ENCODE results near the gene GABRD. TPM values are rescaled to one million over a fixed set of nuclear protein-coding genes. Genes with fewer than 3 reads are reported as not detected.

The GABRD gene
- total RNA-seq, 1 donor, result not detected

DNA sequence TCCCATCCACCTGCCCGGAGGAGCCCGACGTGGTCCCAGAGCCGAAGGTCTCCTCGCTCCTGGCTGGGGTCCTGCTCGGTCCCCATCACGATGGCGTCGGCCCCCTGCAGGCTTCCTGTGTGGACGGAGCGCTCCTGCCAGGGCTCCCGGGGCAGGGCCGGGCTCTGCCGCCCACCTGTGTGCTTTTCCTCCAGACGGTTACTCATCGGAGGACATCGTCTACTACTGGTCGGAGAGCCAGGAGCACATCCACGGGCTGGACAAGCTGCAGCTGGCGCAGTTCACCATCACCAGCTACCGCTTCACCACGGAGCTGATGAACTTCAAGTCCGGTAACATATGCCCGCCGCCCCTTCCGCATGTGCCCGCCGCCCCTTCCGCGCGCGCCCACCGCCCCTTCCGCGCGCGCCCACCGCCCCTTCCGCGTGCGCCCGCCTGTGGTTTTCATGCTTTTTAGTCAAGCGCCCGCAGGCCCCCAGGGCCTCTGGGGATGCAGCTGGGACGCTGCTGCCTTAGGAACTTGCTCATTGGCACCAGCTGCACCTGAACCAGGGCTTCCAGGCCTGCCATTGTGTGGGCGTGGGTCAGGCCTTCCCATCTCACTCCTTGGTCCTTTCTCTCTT, 8.9 kb downstream of the GABRD start:
- H3K27me3 ChIP-seq (ENCODE audit: insufficient read depth, low read length), result peaks cover 13% of the 10 kb centered on the region
- no peak overlapping the region for H3K27ac ChIP-seq (ENCODE audit: low read depth, low read length)
- no peak overlapping the region for H2AFZ ChIP-seq (ENCODE audit: low read length)
- no peak for DNase-seq (ENCODE audit: insufficient read length, low spot score, missing footprints)
- no peaks in the 10 kb centered on the region for H3K36me3 ChIP-seq (ENCODE audit: insufficient read depth, low read length)
- no peak overlapping the region for H3K4me2 ChIP-seq (ENCODE audit: insufficient read depth, low read length)
- no peaks in the 10 kb centered on the region for H3K4me1 ChIP-seq (ENCODE audit: insufficient read depth, low read length)
- H3K4me3 ChIP-seq (ENCODE audit: insufficient read depth, low read length), result no peak overlapping the region
- TF ChIP-seq, protein P1, sequence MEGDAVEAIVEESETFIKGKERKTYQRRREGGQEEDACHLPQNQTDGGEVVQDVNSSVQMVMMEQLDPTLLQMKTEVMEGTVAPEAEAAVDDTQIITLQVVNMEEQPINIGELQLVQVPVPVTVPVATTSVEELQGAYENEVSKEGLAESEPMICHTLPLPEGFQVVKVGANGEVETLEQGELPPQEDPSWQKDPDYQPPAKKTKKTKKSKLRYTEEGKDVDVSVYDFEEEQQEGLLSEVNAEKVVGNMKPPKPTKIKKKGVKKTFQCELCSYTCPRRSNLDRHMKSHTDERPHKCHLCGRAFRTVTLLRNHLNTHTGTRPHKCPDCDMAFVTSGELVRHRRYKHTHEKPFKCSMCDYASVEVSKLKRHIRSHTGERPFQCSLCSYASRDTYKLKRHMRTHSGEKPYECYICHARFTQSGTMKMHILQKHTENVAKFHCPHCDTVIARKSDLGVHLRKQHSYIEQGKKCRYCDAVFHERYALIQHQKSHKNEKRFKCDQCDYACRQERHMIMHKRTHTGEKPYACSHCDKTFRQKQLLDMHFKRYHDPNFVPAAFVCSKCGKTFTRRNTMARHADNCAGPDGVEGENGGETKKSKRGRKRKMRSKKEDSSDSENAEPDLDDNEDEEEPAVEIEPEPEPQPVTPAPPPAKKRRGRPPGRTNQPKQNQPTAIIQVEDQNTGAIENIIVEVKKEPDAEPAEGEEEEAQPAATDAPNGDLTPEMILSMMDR (IDR thresholded peaks at IDR 0.05; ENCODE audit: extremely low read depth, low read depth, low read length), result no peak
- H3K79me2 ChIP-seq (ENCODE audit: insufficient read depth, low read length), result no peaks in the 10 kb centered on the region
- no peaks in the 10 kb centered on the region for H3K9me3 ChIP-seq (ENCODE audit: low read depth, low read length)
- H4K20me1 ChIP-seq (ENCODE audit: insufficient read depth, low read length), result no peaks in the 10 kb centered on the region

DNA sequence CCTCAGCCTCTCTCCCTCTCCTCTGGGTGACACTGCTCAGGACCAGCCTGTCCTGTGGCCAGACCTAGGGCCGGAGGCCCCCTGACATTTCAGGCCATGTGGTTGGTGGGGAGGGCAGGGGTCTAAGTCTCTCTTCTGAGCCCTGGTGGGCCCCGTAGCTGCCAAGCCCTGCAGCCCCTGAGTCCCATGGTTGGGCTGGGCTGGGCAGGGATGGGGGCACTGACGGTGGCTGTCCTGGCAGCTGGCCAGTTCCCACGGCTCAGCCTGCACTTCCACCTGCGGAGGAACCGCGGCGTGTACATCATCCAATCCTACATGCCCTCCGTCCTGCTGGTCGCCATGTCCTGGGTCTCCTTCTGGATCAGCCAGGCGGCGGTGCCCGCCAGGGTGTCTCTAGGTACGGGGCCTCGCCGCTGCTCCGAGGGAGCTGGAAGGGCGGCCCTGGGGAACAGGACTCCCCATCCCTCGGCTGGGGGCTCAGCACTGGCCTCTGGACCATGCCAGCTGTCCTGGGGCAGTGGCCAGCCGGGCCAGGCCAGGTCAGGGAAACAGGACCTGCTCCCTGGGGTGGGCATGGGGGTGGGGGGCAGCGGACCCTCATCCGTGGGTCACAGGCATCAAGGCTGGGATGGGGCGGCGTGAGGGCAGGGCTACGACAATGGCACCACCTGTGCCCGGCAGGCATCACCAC, 9.9 kb downstream of the GABRD start:
- Histone ChIP-seq H3K27ac (ENCODE audit: low read depth, low read length) (no peak overlapping the region), H3K27me3 (ENCODE audit: insufficient read depth, low read length) (peaks cover 12% of the 10 kb centered on the region), H3K9me3 (ENCODE audit: low read depth, low read length) (no peaks in the 10 kb centered on the region), H3K36me3 (ENCODE audit: insufficient read depth, low read length) (no peaks in the 10 kb centered on the region), H2AFZ (ENCODE audit: low read length) (no peak overlapping the region), H3K4me1 (ENCODE audit: insufficient read depth, low read length) (no peaks in the 10 kb centered on the region), H3K79me2 (ENCODE audit: insufficient read depth, low read length) (no peaks in the 10 kb centered on the region), H3K4me2 (ENCODE audit: insufficient read depth, low read length) (no peak overlapping the region), H3K4me3 (ENCODE audit: insufficient read depth, low read length) (no peak overlapping the region), H4K20me1 (ENCODE audit: insufficient read depth, low read length) (no peaks in the 10 kb centered on the region)
- no peak for DNase-seq (ENCODE audit: insufficient read length, low spot score, missing footprints)
- TF ChIP-seq, protein P1 (IDR thresholded peaks at IDR 0.05; ENCODE audit: extremely low read depth, low read depth, low read length), result no peak

DNA sequence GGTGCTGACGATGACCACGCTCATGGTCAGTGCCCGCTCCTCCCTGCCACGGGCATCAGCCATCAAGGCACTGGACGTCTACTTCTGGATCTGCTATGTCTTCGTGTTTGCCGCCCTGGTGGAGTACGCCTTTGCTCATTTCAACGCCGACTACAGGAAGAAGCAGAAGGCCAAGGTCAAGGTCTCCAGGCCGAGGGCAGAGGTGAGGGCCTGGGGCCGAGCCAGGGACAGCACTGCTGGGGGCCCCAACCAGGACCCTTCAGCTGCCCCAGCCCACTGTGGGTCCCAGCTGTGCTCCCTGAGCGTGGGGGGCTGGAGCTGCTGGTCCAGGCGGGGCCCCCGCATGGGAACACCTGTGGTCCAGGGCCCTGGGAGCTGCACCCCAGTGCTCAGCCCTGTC, 10.4 kb downstream of the GABRD start:
- no peak overlapping the region for H3K4me2 ChIP-seq (ENCODE audit: insufficient read depth, low read length)
- H3K9me3 ChIP-seq (ENCODE audit: low read depth, low read length), result no peaks in the 10 kb centered on the region
- H3K36me3 ChIP-seq (ENCODE audit: insufficient read depth, low read length), result no peaks in the 10 kb centered on the region
- H4K20me1 ChIP-seq (ENCODE audit: insufficient read depth, low read length), result no peaks in the 10 kb centered on the region
- no peak overlapping the region for H3K27ac ChIP-seq (ENCODE audit: low read depth, low read length)
- H3K4me1 ChIP-seq (ENCODE audit: insufficient read depth, low read length), result no peaks in the 10 kb centered on the region
- H3K27me3 ChIP-seq (ENCODE audit: insufficient read depth, low read length), result peaks cover 12% of the 10 kb centered on the region
- DNase-seq (ENCODE audit: insufficient read length, low spot score, missing footprints), result no peak
- H2AFZ ChIP-seq (ENCODE audit: low read length), result no peak overlapping the region
- H3K79me2 ChIP-seq (ENCODE audit: insufficient read depth, low read length), result no peaks in the 10 kb centered on the region
- TF ChIP-seq, protein P1 (IDR thresholded peaks at IDR 0.05; ENCODE audit: extremely low read depth, low read depth, low read length), result no peak
- no peak overlapping the region for H3K4me3 ChIP-seq (ENCODE audit: insufficient read depth, low read length)

DNA sequence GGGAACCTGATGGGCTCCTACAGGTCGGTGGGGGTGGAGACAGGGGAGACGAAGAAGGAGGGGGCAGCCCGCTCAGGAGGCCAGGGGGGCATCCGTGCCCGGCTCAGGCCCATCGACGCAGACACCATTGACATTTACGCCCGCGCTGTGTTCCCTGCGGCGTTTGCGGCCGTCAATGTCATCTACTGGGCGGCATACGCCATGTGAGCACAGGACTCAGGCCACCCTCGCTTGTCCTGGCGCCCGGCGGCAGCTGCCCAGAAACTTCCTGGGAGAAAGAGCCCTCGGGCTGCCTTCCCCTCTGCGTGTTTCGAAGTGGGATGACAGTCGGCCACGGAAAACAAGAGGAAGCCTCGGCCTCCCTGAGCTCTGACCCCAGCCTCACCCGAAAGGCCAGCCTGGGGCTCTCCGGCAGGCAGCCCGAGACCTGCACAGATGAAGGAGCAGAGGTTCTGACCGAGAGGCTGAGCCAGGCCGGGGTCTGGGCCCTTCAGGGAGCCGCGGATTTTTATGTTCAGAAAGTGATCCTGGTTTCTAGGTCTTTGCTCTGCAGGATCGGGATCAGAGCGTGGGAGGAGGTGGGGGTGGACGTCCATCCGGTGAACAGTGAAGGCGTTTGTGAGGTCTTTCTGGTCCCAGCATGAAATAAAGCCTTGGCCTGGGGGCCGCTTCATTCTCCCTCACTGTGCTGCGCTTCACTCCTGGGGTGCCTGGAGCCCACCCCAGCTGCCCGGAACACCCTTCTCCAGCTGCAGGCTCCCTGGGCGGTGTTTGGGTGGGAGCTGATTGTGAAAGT, 11.1 kb downstream of the GABRD start:
- H3K27ac ChIP-seq (ENCODE audit: low read depth, low read length), result no peak overlapping the region
- TF ChIP-seq, protein P1 (IDR thresholded peaks at IDR 0.05; ENCODE audit: extremely low read depth, low read depth, low read length), result no peak
- H3K9me3 ChIP-seq (ENCODE audit: low read depth, low read length), result no peaks in the 10 kb centered on the region
- no peaks in the 10 kb centered on the region for H3K4me1 ChIP-seq (ENCODE audit: insufficient read depth, low read length)
- H3K79me2 ChIP-seq (ENCODE audit: insufficient read depth, low read length), result no peaks in the 10 kb centered on the region
- no peak for DNase-seq (ENCODE audit: insufficient read length, low spot score, missing footprints)
- no peak overlapping the region for H3K4me2 ChIP-seq (ENCODE audit: insufficient read depth, low read length)
- peaks cover 6% of the 10 kb centered on the region for H3K27me3 ChIP-seq (ENCODE audit: insufficient read depth, low read length)
- no peaks in the 10 kb centered on the region for H4K20me1 ChIP-seq (ENCODE audit: insufficient read depth, low read length)
- no peak overlapping the region for H3K4me3 ChIP-seq (ENCODE audit: insufficient read depth, low read length)
- H2AFZ ChIP-seq (ENCODE audit: low read length), result no peak overlapping the region
- no peaks in the 10 kb centered on the region for H3K36me3 ChIP-seq (ENCODE audit: insufficient read depth, low read length)

All from osteoblast (primary cell).